ENCODE data around the gene SLC6A5. TPM values are rescaled to one million over a fixed set of nuclear protein-coding genes. Genes with fewer than 3 reads are reported as not detected.

Gene SLC6A5
- total RNA-seq, 1 experiment from 2014 or later, result not detected

GRCh38 chr11:20600020-20600346 is 575 bp downstream of the SLC6A5 start:
- Histone ChIP-seq H4K91ac (ENCODE audit: insufficient read length, low read depth, low read length) (no peak overlapping the region), H2BK20ac (ENCODE audit: low read depth, low read length, poor library complexity, severe bottlenecking) (no peak overlapping the region), H2AFZ (ENCODE audit: low read length) (no peak overlapping the region), H3K4me2 (ENCODE audit: insufficient read depth, insufficient read length, low read length) (no peak overlapping the region), H3K4me1 (ENCODE audit: insufficient read depth, low read length) (no peaks in the 10 kb centered on the region), H3T11ph (ENCODE audit: low read length) (no peak overlapping the region), H3K27me3 (ENCODE audit: insufficient read depth, low read length) (peaks cover 77% of the 10 kb centered on the region), H3K18ac (ENCODE audit: insufficient read length, low read depth, low read length) (no peak overlapping the region), H4K8ac (replicated peaks; ENCODE audit: insufficient read length, low read depth, low read length) (no peak overlapping the region), H3K14ac (ENCODE audit: insufficient read depth, low read length) (no peak overlapping the region), H3K4ac (ENCODE audit: low read depth, low read length) (no peak overlapping the region), H2AK5ac (ENCODE audit: insufficient read length, low read length) (no peak overlapping the region), H3K9ac (ENCODE audit: extremely low read depth, insufficient read length, low read length) (no peak overlapping the region), H3K56ac (ENCODE audit: insufficient read length, low read depth, low read length) (no peak overlapping the region), H3K79me2 (ENCODE audit: insufficient read depth, low read length) (no peaks in the 10 kb centered on the region), H3K27ac (ENCODE audit: insufficient read length, low read depth, low read length) (no peak overlapping the region), H2BK12ac (ENCODE audit: insufficient read length, low read depth, low read length) (no peak overlapping the region), H3K23me2 (ENCODE audit: insufficient read length, low read depth, low read length, poor library complexity, severe bottlenecking) (no peaks in the 10 kb centered on the region), H3K23ac (ENCODE audit: insufficient read length, low read depth, low read length) (no peak overlapping the region), H3K9me3 (ENCODE audit: control insufficient read depth, low read depth, low read length) (no peaks in the 10 kb centered on the region), H2BK15ac (ENCODE audit: low read depth, low read length) (no peak overlapping the region), H4K5ac (ENCODE audit: insufficient read length, low read depth, low read length) (no peak overlapping the region), H3K79me1 (ENCODE audit: insufficient read depth, low read depth, low read length, poor library complexity, severe bottlenecking) (no peaks in the 10 kb centered on the region), H2BK120ac (ENCODE audit: low read depth, low read length, poor library complexity, severe bottlenecking) (no peak overlapping the region), H2BK5ac (ENCODE audit: insufficient read length, low read length) (no peak overlapping the region), H4K20me1 (ENCODE audit: control insufficient read depth, insufficient read depth, insufficient read length) (no peaks in the 10 kb centered on the region)
- Mint-ChIP-seq H3K27ac (no peak overlapping the region), H3K36me3 (ENCODE audit: insufficient read depth in 1 of 3, low read depth in 3 of 3) (no peaks in the 10 kb centered on the region; a peak in 1 of 7 replicates), H3K27me3 (ENCODE audit: low read depth) (peaks cover 100% of the 10 kb centered on the region), H3K4me1 (peaks cover 10 to 40% of the 10 kb centered on the region in 2 experiments), H3K4me3 (no peak overlapping the region; a peak in 1 of 5 replicates), H3K9me3 (peaks cover 0 to 13% of the 10 kb centered on the region in 2 experiments; a peak in 2 of 5 replicates)
- no peak for TF ChIP-seq CTCF (conservative IDR thresholded peaks at IDR 0.05)
- DNase-seq, result no peak
- no CpG with 5 or more reads among the region's 10 CpGs for WGBS (ENCODE audit: extremely low coverage, insufficient read length, low lambda C conversion rate)

Measured in H9 (cell line).